CD4-positive, alpha-beta T cell treated with Interleukin-6 at 100 ng/mL for 8 hours (primary cell): Measurements from ENCODE around the gene PADI3.
A peak's percentile ranks its signal among the peaks of the same experiment; 100 is the strongest.

Experiments used
- DNase-seq: peaks from one replicate; pipeline ENCODE4 v3.0.0-alpha.2; 2020; ENCODE audit warnings: mixed read lengths, low spot score

The PADI3 gene

DNA sequence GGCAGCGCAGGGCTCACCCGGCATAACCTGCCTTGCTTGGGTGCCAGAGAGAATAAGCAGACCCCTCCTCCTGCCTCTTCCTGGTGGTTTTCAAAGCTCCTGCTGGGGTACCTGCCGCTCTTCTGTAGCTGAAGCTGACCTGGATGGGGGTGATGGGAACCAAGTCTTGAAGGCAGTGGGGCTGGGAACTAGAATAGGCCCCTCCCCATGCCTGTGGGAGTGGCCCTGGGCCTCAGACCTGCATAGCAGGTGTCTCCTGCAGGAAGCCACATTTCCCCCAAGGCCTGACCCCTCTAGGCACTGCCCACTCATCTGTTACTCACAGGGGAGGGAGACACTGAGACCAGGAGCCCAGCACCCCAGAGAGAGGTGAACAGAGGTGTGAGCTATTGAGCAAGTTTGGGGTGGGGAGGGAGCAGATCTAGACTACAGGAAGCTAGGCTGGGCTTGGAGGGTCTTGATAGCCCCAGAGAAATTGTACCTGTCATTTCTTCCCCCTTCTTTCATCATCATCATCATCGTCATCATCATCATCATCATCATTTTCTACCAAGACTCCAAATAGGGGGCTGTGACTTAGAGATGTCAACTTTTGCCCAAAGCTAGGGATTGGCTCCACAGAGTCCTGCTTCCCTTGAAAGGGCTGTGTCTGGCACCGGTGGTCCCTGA lies 33.9 kb upstream of the PADI3 start:
- no peak for DNase-seq

DNA sequence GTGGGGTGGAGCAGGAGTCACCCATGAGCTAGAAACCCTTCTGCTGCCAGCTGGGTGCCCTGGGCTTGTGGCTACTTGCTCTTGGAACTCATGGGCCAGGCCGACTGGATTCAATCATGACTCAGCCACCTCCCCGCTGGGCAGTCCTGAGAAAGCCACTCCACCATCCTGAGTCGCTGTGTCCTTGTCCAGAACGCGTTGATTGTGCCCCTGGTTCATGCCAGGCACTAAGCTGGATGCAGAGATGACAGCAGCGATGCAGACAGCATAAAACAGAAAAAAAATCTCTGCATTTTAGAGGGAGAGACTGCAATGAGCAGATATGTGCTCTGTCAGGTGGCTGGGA lies 33.4 kb upstream of the PADI3 start:
- no peak for DNase-seq

DNA sequence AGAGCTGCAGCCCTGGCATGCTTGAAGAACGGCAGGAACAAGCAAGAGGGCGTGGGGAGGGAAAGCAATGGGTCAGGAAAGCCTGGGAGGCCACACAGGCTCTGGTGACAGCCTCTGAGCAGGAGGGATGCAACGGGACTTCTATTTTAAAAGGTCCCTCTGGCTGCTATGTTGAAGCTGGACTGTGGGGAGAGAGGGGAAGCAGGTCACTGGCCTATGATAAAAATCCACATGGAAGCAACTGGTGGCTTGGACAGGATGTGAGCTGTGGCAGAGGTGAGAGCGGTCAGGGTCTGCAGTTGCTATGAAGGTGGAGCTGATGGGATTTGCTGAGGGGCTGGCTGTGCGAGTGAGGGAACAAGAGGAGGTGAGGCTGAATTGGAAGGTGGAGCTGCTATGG lies 32.8 kb upstream of the PADI3 start:
- DNase-seq = no peak

DNA sequence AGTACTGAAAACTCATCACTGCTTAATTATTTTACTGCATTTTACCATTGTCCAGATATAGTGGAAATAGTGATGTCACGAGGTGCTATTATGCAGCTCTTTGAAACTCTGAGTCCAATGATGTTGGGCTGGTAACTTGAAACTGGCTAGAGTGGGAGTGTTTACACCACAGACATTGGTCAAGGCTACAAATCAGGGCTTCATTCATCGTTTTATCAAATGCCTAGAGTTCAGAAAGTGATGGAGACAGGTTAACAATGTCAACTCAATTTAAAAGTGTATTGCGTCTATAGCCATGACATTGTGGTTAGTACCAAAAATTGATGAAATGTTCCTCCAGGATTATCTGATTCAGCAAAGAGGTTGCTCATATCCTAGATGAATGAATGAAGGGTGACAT lies 31.3 kb upstream of the PADI3 start:
- no peak for DNase-seq

DNA sequence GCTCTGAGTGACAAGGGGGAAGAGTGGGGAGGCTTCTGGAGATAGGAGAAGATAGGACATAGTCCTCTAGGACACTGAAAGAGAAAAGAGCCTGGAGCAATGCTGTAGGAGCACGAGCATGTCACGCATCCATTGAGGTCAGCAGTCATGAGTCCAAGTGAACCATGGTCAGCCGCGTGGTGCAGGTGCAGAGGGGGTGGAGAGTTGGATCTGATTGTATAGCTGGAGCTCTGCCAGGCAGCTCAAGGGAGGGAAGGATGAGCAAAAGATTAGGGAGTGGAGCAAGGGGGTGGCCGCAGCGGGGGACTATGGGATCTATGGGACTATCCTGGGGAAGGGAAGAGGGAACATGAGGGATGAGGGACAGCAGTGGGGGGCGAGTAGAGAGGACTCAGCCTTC lies 30.0 kb upstream of the PADI3 start:
- no peak for DNase-seq

DNA sequence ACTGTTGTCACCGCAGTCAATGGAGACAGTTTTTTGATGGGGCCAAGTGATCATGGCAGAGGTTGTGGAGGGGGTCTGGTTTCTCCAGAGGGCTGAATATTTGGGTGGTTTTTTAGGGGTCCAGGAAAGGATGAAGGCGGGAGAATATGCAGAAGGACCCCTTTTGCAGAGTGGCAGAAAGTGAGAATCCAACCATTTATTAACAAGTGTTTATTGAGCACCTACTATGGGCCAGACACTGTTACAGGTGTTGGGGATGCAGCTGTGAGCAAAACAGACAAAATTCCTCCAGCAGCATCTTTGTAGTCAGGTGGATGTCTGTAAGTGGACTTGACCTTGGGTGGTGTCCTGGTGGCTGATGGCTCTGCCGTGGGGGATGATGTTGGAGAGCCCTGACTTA lies 28.6 kb upstream of the PADI3 start:
- DNase-seq = no peak

DNA sequence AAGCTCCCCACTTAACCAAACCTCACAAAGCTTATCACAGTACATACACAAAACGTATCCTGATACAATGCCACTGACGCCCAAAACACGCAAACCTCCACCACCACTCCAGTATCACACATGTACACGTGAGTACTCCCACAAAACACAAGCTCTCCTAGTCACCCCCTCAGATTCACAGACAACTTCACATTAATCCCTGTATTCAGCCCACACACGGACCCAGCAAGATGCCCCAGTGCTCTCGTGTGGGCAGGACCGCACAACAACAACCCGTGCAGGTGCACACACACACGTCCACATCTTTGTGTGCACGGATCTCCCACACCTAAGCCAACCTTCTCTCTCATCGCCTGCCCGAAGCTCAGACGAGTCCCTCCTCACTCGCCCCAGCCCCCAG lies 26.3 kb upstream of the PADI3 start:
- no peak for DNase-seq

DNA sequence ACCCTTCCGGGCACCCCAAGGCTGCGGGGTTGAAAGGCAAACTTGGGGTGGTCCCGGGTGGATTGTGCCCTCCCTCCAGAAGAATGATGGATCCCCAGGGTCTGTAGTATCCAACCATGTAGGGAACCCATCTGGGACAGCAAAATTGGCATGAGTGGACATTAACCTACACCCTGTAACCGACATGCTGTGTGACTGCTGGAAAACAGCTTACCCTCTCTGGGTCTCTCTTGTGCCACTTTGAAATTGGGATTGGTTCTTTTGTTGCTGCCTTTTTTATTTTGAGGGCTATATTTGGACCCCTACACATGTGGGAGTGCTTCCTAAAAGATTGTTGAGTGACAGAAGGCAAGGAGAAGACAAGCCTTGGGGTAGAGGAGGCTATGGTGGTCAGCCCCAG lies 24.5 kb upstream of the PADI3 start:
- DNase-seq = no peak

DNA sequence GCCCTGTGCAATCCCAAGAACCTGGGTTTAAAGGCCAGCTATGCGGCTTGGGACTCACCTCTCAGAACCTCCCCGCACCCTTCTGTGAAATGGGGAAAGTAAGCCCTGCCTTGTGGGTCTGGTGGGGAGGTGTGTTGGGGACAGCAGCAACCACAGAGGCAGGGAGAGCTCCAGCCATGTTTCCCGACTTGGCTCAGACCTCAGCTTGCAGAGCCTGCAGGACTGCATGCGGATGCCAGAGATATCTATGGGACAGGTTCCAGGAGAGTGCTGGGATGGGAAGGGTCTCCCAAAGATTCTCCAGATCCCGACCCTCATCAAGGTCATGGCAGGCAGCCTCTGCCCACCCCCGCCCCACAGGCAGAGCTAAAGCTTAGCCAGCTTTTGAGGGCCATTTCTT lies 23.8 kb upstream of the PADI3 start:
- no peak for DNase-seq

DNA sequence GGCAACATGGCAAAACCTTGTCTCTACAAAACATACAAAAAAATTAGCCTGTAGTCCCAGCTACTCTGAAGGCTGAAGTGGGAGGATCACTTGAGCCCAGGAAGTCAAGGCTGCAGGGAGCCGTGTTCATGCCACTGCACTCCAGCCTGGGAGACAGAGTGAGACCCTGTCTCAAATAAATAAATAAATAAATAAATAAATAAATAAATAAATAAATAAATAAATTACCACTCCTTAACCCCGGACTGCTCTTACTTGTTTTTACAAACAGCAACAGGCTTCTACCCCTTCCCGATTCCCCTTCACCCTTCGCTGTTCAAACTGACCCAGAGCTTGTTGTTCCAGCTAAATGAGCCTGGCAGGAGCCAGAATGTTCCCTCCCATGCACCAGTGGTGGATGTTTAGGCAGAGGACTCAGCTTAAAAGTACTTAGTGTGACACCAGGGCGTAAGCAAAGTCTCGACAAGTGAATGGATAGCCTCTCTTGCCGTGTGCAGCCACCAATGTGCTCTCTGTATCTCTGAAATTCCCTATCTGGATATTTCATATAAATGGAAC lies 21.5 kb upstream of the PADI3 start:
- no peak for DNase-seq

DNA sequence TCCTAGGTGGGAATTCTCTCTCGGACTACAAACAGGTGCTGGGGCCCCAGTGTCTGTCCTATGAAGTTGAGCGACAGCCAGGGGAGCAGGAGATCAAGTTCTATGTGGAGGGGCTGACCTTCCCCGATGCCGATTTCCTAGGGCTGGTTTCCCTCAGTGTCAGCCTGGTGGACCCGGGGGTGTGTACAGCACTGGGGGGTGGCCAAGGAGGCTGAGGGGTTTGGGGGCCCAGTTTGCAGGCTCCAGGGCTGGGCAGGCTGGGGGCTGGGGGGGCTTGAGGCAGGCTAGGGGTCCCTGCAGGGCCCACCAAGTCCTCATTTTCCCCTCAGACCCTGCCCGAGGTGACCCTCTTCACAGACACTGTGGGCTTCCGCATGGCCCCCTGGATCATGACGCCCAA lies 20.3 kb upstream of the PADI3 start:
- DNase-seq = no peak

DNA sequence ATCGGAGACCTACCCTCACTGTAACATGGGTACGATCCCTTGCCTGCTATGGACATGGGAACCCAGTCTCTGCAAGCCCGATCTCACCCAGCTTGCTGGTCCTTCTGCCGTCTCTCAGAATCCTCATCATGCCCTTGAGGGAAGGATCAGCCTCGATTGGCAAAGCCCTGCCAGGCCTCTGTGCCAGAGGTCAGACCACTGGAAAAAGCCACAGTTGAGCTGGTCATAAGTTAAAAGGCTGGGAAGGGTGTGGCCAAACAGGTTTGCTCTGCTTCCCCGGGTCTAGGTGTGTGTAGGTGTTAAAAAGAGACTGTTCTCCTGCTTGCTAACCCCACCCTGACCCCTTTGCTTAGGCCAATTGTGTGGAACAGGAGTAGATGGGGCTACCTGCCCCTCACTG lies 19.5 kb upstream of the PADI3 start:
- DNase-seq = no peak

DNA sequence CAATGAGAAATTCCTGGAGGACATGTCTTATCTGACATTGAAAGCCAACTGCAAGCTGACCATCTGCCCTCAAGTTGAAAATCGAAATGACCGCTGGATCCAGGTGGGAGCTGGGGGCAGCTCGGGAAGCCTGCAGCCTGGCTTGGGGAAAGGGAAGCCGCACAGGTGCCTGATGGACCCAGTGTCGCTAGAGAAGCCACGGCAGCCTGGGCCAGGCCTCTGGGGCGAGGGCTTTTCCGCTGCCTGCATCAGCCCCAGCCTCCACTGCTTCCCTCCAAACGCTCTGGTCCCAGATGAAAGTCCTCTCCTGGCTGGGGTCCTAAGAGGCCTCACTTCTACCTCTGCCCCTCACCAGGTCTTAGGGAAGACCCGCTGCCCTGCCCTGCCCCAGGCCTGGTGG lies 18.8 kb upstream of the PADI3 start:
- DNase-seq = no peak

DNA sequence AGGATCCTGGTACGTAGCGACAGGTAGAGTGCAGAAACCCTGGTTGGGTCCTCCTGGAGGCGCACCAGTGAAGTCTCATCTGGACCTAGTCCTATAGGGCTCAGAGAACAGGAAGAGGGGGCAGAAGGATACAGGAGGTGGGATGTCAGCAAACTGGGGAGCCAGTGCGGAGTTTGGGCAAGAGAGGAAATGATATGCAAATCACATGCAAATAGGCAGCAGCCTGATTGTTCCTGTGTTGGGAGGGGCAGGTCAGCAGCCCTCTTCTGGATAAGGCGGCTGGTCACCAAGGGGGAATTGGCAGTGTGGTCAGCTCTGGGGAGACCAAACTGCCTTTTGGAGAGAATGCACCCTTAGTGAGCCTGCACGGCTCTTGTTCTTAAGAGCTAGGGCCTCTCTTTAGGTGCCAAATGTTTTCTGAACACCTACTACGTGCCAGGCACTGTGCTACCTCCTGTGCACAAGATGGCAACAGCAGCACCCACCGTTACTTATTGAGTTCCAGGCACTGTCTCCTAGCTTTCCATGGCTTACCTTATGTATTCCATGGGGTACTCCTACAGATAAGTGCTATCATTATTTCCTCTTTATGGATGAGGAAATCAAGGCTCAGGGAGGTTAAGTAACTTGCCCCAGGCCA lies 18.1 kb upstream of the PADI3 start:
- no peak for DNase-seq

DNA sequence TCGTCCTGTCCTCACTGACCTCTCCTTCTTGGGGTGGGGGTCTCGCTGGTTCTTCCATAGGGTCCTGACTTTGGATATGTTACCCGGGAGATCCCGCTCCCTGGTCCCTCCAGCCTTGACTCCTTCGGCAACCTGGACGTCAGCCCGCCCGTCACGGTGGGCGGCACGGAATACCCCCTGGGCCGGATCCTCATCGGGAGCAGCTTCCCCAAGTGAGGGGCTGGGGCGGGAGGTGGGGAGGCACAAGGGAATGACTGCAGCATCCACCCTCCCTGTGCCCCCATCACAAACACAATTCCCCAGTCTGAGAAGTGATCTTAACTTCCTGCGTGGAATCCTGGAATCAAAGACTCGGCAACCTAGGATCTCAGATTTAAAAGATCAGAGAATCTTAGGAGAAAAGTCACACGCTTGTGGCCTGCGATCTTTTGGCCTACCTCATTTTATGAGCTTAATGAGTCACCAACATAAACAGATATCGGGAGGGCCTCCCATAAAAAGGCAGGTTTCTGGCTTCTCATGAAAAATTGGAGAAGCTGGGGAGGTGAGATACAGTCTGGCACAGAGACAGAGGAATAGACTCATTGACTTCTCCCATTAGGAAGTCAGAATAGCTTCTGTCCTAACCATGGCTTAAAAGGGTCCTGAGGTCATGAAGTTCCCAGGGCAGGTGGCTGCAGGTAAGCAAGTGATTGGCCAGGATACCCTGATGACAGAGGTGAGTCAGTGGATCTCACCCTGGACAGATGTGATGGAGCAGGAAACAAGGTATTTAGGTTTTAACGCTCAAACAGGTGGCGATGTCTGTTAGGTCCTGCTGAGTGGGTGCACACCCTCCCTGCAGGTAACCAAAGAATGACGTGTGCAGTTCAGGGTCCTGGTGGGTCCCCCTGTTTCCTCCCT lies 15.9 kb upstream of the PADI3 start:
- no peak for DNase-seq

DNA sequence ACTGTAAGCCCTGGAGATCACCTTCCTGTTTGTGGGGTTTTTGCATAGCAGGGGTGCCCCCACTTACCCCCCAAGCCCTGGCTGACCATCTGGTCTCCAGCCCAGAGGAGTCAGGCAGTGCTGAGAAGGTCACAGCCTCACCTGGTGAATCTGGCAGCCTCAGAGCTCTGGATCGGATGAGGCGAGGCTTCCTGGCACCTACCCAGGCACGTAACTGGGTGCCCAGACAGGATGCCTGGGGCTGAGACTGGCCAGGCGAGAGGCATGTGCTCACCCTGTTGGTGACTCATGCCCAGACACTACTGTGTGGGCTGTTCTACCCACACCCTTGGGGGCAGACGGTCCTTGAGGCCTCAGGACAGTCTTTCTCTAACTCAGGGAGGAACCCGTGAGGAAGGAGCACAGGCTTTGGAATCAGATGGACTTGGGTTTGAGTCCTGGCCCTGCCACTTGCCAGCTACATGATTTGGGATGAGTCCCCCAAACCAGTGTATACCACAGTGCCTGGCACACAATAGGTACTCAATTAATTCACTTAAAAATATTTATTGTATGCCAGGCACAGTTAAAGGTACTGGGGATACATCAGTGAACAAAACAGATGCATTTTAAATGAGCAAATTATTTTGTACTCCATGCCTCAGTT lies 15.1 kb upstream of the PADI3 start:
- no peak for DNase-seq

DNA sequence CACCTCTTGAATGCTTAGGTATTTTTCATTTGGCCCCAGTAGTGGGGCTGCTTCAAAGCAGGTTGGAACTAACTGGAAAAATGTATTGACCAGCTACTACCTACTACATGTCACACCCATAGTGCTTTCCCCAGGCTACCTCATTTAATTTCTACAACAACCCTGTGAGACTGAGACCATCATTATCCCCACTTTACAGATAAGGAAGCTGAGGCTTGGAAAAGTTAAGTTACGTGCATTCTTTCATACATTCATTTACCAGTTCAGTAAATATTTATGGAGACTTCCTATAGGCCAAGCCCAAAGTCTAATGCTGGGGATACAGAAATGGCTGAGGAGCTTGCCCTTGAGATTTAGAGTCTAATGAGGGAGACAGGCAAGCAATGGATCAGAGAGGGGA lies 14.5 kb upstream of the PADI3 start:
- no peak for DNase-seq

DNA sequence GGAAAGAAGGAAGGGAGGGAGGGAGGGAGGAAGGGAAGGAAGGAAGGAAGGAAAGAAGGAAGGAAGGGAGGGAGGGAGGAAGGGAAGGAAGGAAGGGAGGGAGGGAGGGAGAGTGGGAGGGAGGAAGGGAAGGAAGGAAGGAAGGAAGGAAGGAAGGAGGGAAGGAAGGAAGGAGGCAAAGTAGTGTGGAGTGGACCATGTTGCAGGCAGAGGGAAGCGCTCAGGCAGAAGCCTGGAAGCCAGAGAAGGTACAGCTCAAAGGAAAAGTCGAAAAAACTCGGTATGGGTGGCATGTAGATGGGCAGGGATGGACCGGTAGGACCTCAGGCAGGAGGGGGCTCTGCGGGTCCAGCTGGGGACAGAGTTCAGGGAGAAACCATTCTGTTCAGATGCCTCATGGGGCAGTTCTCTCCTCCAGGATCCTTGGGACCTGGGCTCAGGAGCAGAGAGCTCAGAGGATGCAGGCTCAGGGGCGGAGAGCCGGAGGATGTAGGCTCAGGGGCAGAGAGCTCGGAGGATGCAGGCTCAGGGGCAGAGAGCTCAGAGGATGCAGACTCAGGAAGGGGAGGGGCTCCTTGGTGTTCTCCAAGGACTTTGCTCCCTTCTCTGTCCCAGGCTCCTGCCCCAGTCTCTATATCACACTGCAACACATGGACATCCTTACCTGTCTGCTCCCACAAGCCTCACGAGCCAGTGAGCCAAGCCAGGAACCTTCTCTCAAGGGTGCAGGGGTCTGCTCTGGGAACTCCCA lies 13.6 kb upstream of the PADI3 start:
- DNase-seq = no peak

DNA sequence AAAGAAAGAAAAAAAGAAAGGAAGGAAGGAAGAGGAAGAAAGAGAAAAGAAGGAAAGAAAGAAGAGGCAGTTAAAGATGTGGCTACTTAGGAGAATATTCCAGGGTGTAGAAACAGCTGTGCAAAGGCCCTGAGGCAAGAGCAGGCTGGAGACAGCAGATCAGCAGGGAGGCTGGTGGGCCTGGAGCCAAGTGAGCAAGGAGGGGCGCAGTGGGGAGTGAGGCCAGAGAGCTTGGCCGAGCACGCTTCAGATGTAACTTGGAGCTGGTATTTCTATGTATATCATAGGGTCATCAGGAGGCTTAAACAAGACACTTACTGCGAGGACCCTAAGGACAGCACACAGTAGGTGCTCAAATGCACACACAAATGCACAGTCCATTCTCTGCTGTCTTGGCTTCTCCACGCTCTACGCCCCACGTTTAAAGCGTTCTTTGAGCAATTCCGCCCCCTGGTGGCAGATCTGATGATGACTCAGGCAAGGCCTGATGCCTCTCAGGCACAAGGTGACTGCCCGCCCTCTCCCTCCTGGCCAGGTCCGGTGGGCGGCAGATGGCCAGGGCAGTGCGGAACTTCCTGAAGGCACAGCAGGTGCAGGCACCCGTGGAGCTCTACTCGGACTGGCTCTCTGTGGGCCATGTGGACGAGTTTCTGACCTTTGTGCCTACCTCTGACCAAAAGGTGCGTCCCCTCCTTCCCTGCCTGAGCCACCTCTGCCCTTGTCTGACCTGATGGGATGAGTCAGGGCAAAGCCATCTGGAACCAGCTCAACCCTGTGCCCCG lies 11.9 kb upstream of the PADI3 start:
- peak; percentile 76 for DNase-seq

DNA sequence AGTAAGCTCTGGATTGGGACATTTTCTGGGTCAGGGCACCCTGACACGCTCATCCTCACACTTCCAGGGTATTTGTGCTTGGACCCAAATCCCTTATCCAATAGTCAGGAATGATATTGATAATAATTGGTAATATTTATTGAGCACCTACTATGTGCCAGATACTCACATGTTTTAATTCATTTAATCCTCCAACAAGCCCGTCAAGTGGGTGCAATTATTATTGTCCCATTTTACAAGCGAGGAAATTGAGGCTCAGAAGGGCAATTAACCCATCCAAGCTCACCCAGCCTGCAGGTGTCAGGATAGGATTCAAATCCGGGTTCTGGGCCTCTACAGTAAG lies 11.4 kb upstream of the PADI3 start:
- DNase-seq = no peak

DNA sequence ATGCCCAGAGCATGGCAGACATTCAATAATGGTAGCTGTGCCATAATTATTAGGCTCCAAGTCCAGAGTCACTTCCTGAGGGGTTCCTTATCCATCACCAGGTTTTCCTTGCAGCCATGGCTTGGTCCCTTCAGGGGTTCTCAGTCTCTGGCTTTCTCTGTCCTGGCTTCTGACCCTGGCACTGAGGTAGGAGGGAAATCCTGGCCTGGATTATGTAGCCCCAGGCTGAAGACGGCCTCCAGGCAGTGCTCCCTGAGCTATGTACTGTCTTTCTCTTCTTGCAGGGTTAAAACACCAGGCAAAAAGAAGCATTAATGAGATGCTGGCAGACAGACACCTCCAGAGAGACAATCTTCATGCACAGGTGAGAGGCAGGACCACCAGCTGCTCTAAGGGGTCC lies 9.5 kb upstream of the PADI3 start:
- no peak for DNase-seq
